ENCODE measurements around the gene LRRC27.

LRRC27 gene

GRCh38 chr10:132392811-132393694 is 61.1 kb downstream of the LRRC27 start:
- DNase-seq: no peak

GRCh38 chr10:132393695-132394181 is 61.7 kb downstream of the LRRC27 start:
- no peak for DNase-seq

- DNase-seq: no peak
Measured at GRCh38 chr10:132394201-132394811, 62.3 kb downstream of the LRRC27 start.

- DNase-seq: no peak
Measured at GRCh38 chr10:132394936-132395703, 63.1 kb downstream of the LRRC27 start.

DNA sequence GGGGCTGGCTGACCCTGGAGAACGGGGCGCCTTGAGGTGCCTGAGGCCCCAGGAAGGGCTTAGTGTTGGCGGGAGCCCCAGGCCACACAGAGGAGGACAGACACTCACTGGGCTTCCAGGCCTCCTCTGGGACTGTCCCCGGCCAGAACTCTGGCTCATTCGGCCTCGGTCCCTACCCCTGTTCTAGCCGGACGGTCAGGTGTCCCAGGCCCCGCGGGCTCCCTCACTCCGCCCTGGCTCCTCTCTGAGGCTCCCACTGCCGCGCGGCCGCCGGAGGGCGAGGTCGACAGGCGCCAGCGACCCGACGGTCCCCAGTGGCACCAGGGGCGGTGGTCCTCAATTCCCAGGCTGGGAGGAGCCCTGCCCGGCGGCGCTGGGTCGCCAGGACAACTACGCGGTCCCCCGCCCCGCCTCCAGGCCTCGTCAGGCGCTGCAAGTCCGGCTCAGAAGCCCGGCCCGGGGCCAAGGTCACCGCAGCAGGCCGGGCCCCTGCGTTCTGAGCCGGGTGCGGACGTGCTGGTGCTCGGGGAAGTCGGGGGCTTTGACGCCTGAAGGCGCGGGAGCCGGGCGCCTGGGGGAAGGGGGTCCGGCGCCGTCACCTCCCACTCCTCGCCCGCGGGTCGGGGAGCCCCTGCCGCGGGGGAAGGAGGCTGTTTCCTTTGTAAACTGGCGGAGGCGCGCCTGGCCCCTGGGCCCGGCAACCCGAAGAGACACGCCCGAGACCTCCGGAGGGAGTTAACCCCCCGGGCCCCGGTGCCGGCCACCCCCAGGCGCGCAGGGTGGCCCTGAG is 63.9 kb downstream of the LRRC27 start:
- no peak for DNase-seq

GRCh38 chr10:132396494-132397035 is 64.6 kb downstream of the LRRC27 start:
- DNase-seq: peak; percentile 64

DNA sequence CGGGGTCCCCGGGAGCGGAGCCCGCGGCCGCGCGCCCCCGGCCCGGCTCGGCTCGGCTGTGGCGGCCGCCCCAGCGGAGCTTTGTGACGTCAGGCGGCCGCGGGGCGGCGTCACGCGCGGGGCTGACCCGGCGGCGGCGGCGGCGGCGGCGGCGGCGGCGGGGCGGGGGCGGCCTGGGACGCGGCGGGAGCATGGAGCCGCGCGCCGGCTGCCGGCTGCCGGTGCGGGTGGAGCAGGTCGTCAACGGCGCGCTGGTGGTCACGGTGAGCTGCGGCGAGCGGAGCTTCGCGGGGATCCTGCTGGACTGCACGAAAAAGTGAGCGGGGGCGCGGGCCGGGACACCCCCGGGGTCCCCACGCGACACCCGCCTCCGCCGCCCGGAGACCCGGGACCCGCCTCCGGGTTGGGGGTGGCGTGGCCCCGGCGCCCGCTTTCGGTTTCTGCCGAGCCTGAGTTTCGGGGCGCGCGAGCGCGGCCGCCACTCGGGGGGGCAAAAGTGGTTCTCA is 65.1 kb downstream of the LRRC27 start, which contains the start of gene PWWP2B:
Gene PWWP2B, plus strand, starts transcription at position 165 of the 506 bp plus-strand sequence. Its CDS starts 27 bp downstream, at position 192.
- DNase-seq: peak; percentile 64

- DNase-seq: peak; percentile 26
Measured at GRCh38 chr10:132397671-132398565, 65.9 kb downstream of the LRRC27 start.

GRCh38 chr10:132398566-132398991 is 66.6 kb downstream of the LRRC27 start:
- DNase-seq: no peak

DNA sequence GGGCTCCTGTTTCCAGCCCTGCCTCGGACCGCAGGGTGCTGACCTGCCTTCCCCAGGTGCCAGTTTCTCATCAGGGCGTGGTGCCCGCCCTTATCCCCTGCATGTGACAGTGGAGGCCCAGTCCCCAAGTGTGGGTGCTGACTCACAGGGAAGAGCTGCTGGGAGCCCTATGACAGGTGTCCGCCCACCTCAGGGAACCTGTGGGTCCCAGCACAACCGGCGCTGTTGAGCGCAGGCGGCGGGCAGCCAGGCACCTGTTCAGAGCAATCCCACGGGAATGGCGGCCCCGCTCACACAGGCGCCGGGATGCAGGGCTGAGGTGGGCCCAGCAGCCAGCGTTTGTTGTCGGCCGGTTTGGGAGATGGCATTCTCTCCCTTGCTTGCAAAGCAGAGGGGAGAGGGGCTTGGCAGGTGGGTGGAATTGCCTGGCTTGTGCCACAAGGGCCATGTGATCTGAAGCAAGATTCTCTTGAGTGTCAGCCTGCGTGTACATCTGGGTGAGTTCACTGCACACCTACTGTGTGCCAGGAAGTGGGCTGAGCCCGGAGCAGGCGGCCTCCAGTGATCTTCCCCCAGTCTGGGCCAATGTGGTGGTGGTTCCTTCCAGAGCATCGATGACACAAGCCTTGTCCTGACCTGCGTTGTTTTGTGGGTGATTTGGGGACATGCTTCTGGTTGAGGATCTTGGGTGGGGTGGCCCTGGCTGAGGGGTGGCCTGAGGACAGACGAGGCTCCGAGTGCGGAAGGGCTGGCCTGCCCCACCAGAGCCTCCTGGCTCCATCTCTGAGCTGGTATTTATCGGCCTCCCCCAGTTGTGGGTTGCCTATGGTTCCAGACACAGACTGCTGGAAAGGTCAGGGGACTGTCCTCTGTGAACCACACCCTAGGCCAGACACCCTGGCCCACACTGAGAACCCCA is 67.4 kb downstream of the LRRC27 start:
- no peak for DNase-seq

DNA sequence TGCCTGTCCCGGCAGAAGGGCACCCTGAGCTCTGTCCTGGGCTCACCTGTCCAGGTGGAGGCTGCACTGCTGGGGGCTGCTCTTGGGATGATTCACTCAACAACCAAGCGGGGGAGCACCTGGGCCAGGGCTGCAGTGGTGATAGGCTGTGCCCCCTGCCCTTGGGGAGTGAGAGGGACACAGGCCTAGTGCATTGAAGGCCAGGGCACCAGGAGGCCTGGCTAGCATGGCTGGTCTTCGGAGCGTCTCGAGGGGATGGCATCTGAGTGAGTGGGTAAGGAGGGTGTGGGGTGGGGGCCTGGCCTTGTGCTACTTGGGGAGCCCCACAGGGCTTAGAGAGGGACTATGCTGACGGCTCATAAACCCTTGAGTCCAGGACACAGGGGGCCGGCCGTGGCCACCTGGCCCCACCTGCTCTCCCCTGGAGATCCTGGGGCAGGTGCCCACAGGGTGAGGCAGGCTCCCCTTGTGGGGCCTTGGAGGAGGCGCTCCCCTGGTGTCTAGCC is 68.1 kb downstream of the LRRC27 start:
- DNase-seq: no peak

DNA sequence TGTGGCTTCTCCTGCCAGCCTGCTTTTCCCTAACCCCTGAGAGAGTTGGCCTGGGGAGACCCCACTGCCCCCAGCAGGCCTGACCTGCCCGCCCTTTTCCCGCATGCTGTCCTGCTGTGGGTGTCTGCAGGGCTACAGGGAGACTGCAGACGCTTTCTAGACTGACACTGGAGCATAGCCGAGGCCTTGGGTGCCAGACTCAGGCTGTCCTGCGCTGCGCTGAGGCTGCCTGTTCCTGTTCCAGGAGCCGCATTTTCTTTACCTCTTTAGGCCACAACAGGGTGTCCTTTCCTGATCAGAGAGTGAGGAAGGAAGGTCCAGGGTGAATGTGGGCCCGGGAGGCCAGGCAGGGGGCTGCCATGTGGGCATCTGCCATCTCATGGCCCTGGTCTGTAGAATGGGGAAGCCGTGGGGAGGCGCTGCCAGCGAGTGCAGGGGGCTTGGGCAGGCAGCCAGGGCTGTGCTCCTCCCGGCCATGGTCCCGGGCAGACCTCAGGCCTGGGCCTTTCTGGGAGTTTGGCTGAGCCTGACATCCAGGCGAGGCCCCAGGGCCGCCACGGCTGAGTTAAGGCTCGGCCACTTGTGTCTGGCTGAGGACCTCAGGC is 68.7 kb downstream of the LRRC27 start:
- DNase-seq: no peak

DNA sequence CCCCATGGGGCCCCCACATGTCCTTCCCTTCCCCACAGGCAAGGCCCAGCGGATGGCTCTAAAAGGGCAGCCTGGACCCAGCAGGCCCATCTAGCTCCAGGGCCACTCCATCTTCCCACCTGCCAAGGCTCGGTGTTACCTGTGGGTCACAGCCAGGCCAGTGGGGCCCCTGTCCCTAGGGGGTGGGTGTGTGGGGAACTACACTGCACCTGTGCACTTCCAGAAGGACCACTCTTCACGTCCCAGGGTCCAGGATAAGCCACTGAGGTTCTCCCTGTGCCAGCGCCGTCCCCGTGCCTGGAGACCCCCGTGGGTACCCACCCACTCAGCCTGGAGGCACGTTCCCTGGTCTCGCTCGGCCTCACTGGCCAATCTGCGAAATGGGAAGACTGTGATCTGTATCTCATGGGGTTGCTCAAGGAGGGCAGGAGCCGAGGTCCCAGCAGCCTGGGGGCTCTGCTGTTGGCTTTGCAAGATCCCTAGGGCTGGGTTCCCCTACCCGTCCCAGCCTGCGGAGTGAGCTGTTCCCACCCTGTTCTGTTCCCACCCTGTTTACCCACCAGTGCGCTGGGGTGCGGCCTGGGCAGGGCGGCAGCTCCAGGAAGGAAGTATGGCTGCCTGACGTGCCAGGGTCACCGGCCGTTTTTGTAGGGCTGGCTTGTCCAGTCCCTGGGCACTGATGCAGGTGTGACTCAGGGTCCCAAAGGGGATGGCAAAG is 69.6 kb downstream of the LRRC27 start:
- no peak for DNase-seq

GRCh38 chr10:132402781-132403241 is 70.8 kb downstream of the LRRC27 start:
- no peak for DNase-seq

GRCh38 chr10:132403511-132404168 is 71.6 kb downstream of the LRRC27 start:
- no peak for DNase-seq

- DNase-seq: no peak
Measured at GRCh38 chr10:132404169-132404880, 72.3 kb downstream of the LRRC27 start.
